Measurements from ENCODE around the gene BBOX1. TPM values are rescaled to one million over a fixed set of nuclear protein-coding genes. Genes with fewer than 3 reads are reported as not detected.
"Not testable (repeated sequence)": the region's sequence is repeated elsewhere in the genome, so short reads cannot be mapped to it uniquely, and the experiment has no call there.

Gene BBOX1
- total and polyA plus RNA-seq, 7 donors, result 0.07 to 0.79 (median 0.10) TPM; not detected in 4

GRCh38 chr11:26995701-26996460 is 44.7 kb upstream of the BBOX1 start:
- Histone ChIP-seq H3K4me3 (peak overlapping the region; percentile 66), H3K9me3 (no peaks in the 10 kb centered on the region), H3K27ac (no peak overlapping the region), H3K4me1 (peaks cover 3% of the 10 kb centered on the region), H3K36me3 (ENCODE audit: insufficient read depth in 1 of 2, low read depth in 1 of 2) (no peaks in the 10 kb centered on the region), H3K27me3 (ENCODE audit: insufficient read depth in 3 of 3, low read length in 2 of 3) (no peaks in the 10 kb centered on the region)
- no peak for ATAC-seq
- DNase-seq, result no peak
- intact Hi-C loops (cut with DNase I), result no loop called here
- no peak for TF ChIP-seq CTCF (IDR thresholded peaks at IDR 0.05)
- 21 to 30% (median 27%) methylated on average over 1 of the region's 1 CpG for WGBS, 3 donors

GRCh38 chr11:26997378-26997777 is 43.2 kb upstream of the BBOX1 start:
- H3K36me3 ChIP-seq (ENCODE audit: insufficient read depth in 1 of 2, low read depth in 1 of 2), result no peaks in the 10 kb centered on the region
- ATAC-seq (no peak), DNase-seq (no peak)
- 39 to 55% (median 41%) methylated on average over 2 of the region's 2 CpGs for WGBS, 3 donors
- H3K4me1 ChIP-seq, result peaks cover 3% of the 10 kb centered on the region
- H3K9me3 ChIP-seq, result no peaks in the 10 kb centered on the region
- no peaks in the 10 kb centered on the region for H3K27me3 ChIP-seq (ENCODE audit: insufficient read depth in 3 of 3, low read length in 2 of 3)
- no peak overlapping the region for H3K4me3 ChIP-seq
- no peak for TF ChIP-seq CTCF (IDR thresholded peaks at IDR 0.05)
- H3K27ac ChIP-seq, result no peak overlapping the region
- intact Hi-C loops (cut with DNase I), result no loop called here

- H3K9me3 ChIP-seq; intact Hi-C loops (cut with DNase I); H3K4me1 ChIP-seq; H3K4me3 ChIP-seq; H3K36me3 ChIP-seq (ENCODE audit: insufficient read depth in 1 of 2, low read depth in 1 of 2); H3K27ac ChIP-seq; ATAC-seq; H3K27me3 ChIP-seq (ENCODE audit: insufficient read depth in 3 of 3, low read length in 2 of 3): not testable (repeated sequence)
- WGBS, 3 donors, result 17 to 33% (median 25%) methylated on average over 4 of the region's 4 CpGs
- peak in 1 of 2 donors; percentile 17 for DNase-seq
Observed at GRCh38 chr11:27001136-27001730, 39.4 kb upstream of the BBOX1 start.

GRCh38 chr11:27002431-27002830 is 38.2 kb upstream of the BBOX1 start:
- intact Hi-C loops (cut with DNase I), result no loop called here
- WGBS, 3 donors, result 69 to 82% (median 74%) methylated on average over 3 of the region's 3 CpGs
- Histone ChIP-seq H3K4me1 (no peaks in the 10 kb centered on the region), H3K27me3 (ENCODE audit: insufficient read depth in 3 of 3, low read length in 2 of 3) (no peaks in the 10 kb centered on the region), H3K27ac (no peak overlapping the region), H3K9me3 (no peaks in the 10 kb centered on the region), H3K4me3 (no peak overlapping the region), H3K36me3 (ENCODE audit: insufficient read depth in 1 of 2, low read depth in 1 of 2) (no peaks in the 10 kb centered on the region)
- no peak for TF ChIP-seq CTCF (IDR thresholded peaks at IDR 0.05)
- ATAC-seq (no peak), DNase-seq (no peak)

- no peak for TF ChIP-seq CTCF (IDR thresholded peaks at IDR 0.05)
- ATAC-seq, result no peak
- no peak overlapping the region for H3K4me3 ChIP-seq
- no peaks in the 10 kb centered on the region for H3K36me3 ChIP-seq (ENCODE audit: insufficient read depth in 1 of 2, low read depth in 1 of 2)
- no peak overlapping the region for H3K27ac ChIP-seq
- H3K27me3 ChIP-seq (ENCODE audit: insufficient read depth in 3 of 3, low read length in 2 of 3), result no peaks in the 10 kb centered on the region
- no peaks in the 10 kb centered on the region for H3K9me3 ChIP-seq
- WGBS, 3 donors, result 50 to 62% (median 58%) methylated on average over 4 of the region's 4 CpGs
- no peak for DNase-seq
- no peaks in the 10 kb centered on the region for H3K4me1 ChIP-seq
- intact Hi-C loops (cut with DNase I), result no loop called here
Observed at GRCh38 chr11:27002838-27003237, 37.8 kb upstream of the BBOX1 start.

Measured in psoas muscle (tissue), 8 donors.